DOHH2 (cell line): ENCODE data around the gene INO80E.

Source experiments
- H3F3A ChIP-seq: fragments of 200-600 bp; sonication (generic), shearing (Covaris generic); 2 replicates; pipeline ENCODE4 v1.6.0; 2016; ENCODE audit warnings: antibody characterized with exemption, mild to moderate bottlenecking; ENCODE audit not compliant: control insufficient read depth, insufficient read depth
- H3K27ac ChIP-seq: fragments of 200-600 bp; sonication (generic); 2 replicates; pipeline ENCODE4 v1.5.1; 2014; ENCODE audit warnings: low read depth, mild to moderate bottlenecking, low read length, moderate library complexity
- H3K27me3 ChIP-seq: fragments of 200-600 bp; sonication (generic); 2 replicates; pipeline ENCODE4 v1.6.1; 2014; ENCODE audit warnings: mild to moderate bottlenecking, low read length, mixed read lengths; ENCODE audit not compliant: control insufficient read depth
- H3K36me3 ChIP-seq: fragments of 200-600 bp; sonication (generic); 2 replicates; pipeline ENCODE4 v1.6.1; 2014; ENCODE audit warnings: mild to moderate bottlenecking, low read length, moderate library complexity, mixed read lengths; ENCODE audit not compliant: control insufficient read depth
- H3K4me1 ChIP-seq: fragments of 200-600 bp; sonication (generic); 2 replicates; pipeline ENCODE4 v1.6.1; 2014; ENCODE audit warnings: mild to moderate bottlenecking, low read length, mixed read lengths; ENCODE audit not compliant: control insufficient read depth
- H3K4me2 ChIP-seq: fragments of 200-600 bp; sonication (generic); 2 replicates; pipeline ENCODE4 v1.6.0; 2014; ENCODE audit warnings: mild to moderate bottlenecking, low read length, moderate library complexity
- H3K4me3 ChIP-seq: fragments of 200-600 bp; sonication (generic); 2 replicates; pipeline ENCODE4 v1.5.1; 2014; ENCODE audit warnings: mild to moderate bottlenecking, low read length, mixed read lengths
- H3K79me2 ChIP-seq: fragments of 200-600 bp; sonication (generic); 2 replicates; pipeline ENCODE4 v1.6.1; 2014; ENCODE audit warnings: mild to moderate bottlenecking, low read length, mixed read lengths; ENCODE audit not compliant: control insufficient read depth
- H3K9me2 ChIP-seq: fragments of 200-600 bp; sonication (generic); replicated peaks from 2 replicates; pipeline ENCODE4 v1.6.1; 2014; ENCODE audit warnings: mild to moderate bottlenecking, low read length, mixed read lengths; ENCODE audit not compliant: control insufficient read depth
- H3K9me3 ChIP-seq: fragments of 200-600 bp; sonication (generic); 2 replicates; pipeline ENCODE4 v1.6.1; 2014; ENCODE audit warnings: antibody characterized with exemption, low read length, mixed read lengths; ENCODE audit not compliant: control insufficient read depth, insufficient read depth
- H4K20me1 ChIP-seq: fragments of 200-600 bp; sonication (generic); 2 replicates; pipeline ENCODE4 v1.6.0; 2014; ENCODE audit warnings: low read depth, mild to moderate bottlenecking, antibody characterized with exemption, low read length, moderate library complexity; ENCODE audit not compliant: control insufficient read depth, insufficient read depth
- CTCF ChIP-seq: fragments of 200-600 bp; sonication (generic); IDR thresholded peaks from one replicate; pipeline ENCODE4 v1.5.1; 2014; ENCODE audit warnings: antibody characterized with exemption, mild to moderate bottlenecking, low read depth, low read length; ENCODE audit not compliant: poor library complexity, severe bottlenecking
- EZH2phosphoT487 ChIP-seq: fragments of 200-600 bp; sonication (generic); IDR thresholded peaks from 2 replicates; pipeline ENCODE4 v1.6.1; 2017; ENCODE audit warnings: borderline replicate concordance, mild to moderate bottlenecking, antibody characterized with exemption, low read length, moderate library complexity, mixed read lengths

INO80E gene

GRCh38 chr16:30046588-30046987, 50.5 kb downstream of the INO80E start:
- H4K20me1 ChIP-seq, result no peaks in the 10 kb centered on the region
- H3K79me2 ChIP-seq, result peaks cover 1% of the 10 kb centered on the region
- no peak overlapping the region for H3K4me2 ChIP-seq
- H3F3A ChIP-seq, result 0 out of 2 replicates have a peak, but pooled peaks cover 3% of the 10 kb centered on the region
- no peaks in the 10 kb centered on the region for H3K36me3 ChIP-seq
- no peak for TF ChIP-seq CTCF
- TF ChIP-seq EZH2phosphoT487, result no peak
- H3K4me3 ChIP-seq, result no peak overlapping the region
- no peaks in the 10 kb centered on the region for H3K9me3 ChIP-seq
- no peak overlapping the region for H3K27ac ChIP-seq
- peaks cover 2% of the 10 kb centered on the region; the same call in 1 of the 2 replicates for H3K4me1 ChIP-seq
- no peaks in the 10 kb centered on the region; the same call in 1 of the 2 replicates for H3K27me3 ChIP-seq
- H3K9me2 ChIP-seq, result no peaks in the 10 kb centered on the region

- H3K4me1 ChIP-seq, result peaks cover 22% of the 10 kb centered on the region
- H3K9me3 ChIP-seq, result no peaks in the 10 kb centered on the region
- H3K27ac ChIP-seq, result no peak overlapping the region
- peaks cover 15% of the 10 kb centered on the region for H3K79me2 ChIP-seq
- H4K20me1 ChIP-seq, result no peaks in the 10 kb centered on the region
- H3K9me2 ChIP-seq, result no peaks in the 10 kb centered on the region
- H3K4me3 ChIP-seq, result no peak overlapping the region
- no peaks in the 10 kb centered on the region for H3K36me3 ChIP-seq
- no peak overlapping the region for H3K4me2 ChIP-seq
- TF ChIP-seq CTCF (no peak), EZH2phosphoT487 (no peak)
- H3F3A ChIP-seq, result 0 out of 2 replicates have a peak, but pooled peaks cover 3% of the 10 kb centered on the region
- H3K27me3 ChIP-seq, result no peaks in the 10 kb centered on the region
These were observed 53.8 kb downstream of the INO80E start for GRCh38 chr16:30049871-30050270.

GRCh38 chr16:30051518-30051917, 55.5 kb downstream of the INO80E start:
- 0 out of 2 replicates have a peak, but pooled peaks cover 6% of the 10 kb centered on the region for H3K36me3 ChIP-seq
- peaks cover 28% of the 10 kb centered on the region for H3K4me1 ChIP-seq
- no peaks in the 10 kb centered on the region for H3K9me2 ChIP-seq
- H3K27ac ChIP-seq, result no peak overlapping the region
- H3K4me2 ChIP-seq, result peak overlapping the region; percentile 78
- TF ChIP-seq CTCF (no peak), EZH2phosphoT487 (no peak)
- H3K4me3 ChIP-seq, result peak overlapping the region; percentile 97
- no peaks in the 10 kb centered on the region for H3K9me3 ChIP-seq
- no peaks in the 10 kb centered on the region for H4K20me1 ChIP-seq
- peaks cover 15% of the 10 kb centered on the region for H3K79me2 ChIP-seq
- peaks cover 3% of the 10 kb centered on the region; the same call in 1 of the 2 replicates for H3F3A ChIP-seq
- no peaks in the 10 kb centered on the region for H3K27me3 ChIP-seq
